ENCODE results near the gene RAD51B. TPM values are rescaled to one million over a fixed set of nuclear protein-coding genes. Genes with fewer than 3 reads are reported as not detected.

The RAD51B gene
- total and polyA plus RNA-seq, 9 of the 15 experiments (the other 6 are each of a cell fraction or from before 2014, with no cell fraction given) = 8.5 to 17.3 (median 11.3) TPM

DNA sequence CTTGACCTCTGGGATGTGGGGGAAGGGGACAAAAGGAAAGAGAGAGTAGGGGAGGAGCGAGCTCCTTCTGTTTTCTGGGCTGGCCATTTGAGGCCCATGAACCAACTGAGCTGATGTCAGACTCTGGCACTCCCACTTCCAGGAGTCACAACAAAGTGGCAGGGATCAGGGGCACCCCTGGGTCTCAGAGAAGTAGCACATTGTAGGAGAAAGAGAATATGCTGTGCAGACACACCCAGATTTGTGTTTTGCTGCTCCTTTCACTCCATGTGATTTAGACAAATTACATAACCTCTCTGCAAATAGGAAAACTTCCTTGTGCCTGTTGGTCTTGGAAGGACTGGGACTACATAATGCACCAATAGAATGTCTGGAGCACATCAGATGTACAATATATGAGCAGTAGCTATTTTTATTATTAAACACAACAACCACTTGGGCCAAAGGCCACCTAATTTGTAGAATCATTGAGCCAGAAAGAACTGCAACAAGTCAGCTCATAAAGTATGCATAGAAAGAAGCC, 707.8 kb downstream of the RAD51B start:
- no peak overlapping the region for H3K4me3 ChIP-seq
- H3K9me1 ChIP-seq (ENCODE audit: control insufficient read depth, insufficient read depth, low read length) = no peaks in the 10 kb centered on the region
- no peak for DNase-seq (ENCODE audit: extremely low read depth in 1 of 4, low spot score in 3 of 4)
- no peak overlapping the region for H2AFZ ChIP-seq (ENCODE audit: low read depth, low read length)
- 33% methylated on average over 1 of the region's 1 CpG for WGBS (ENCODE audit: insufficient coverage, low coverage, missing lambda C conversion rate)
- H3K9ac ChIP-seq (ENCODE audit: insufficient read depth in 1 of 2, low read depth in 2 of 2, low read length in 2 of 2) = no peak overlapping the region
- H3K27me3 ChIP-seq (ENCODE audit: control insufficient read depth in 2 of 2, insufficient read depth in 2 of 2, low read length in 2 of 2) = no peaks in the 10 kb centered on the region
- no peaks in the 10 kb centered on the region for H3K36me3 ChIP-seq (ENCODE audit: control insufficient read depth, insufficient read depth, low read length)
- no peaks in the 10 kb centered on the region for H4K20me1 ChIP-seq (replicated peaks; ENCODE audit: control insufficient read depth, insufficient read depth, low read length)
- H3K27ac ChIP-seq (ENCODE audit: extremely low read depth, low read depth, low read length) = no peak overlapping the region
- ChIA-PET POLR2A (no interaction called here), CTCF (ENCODE audit: low intra/inter-chr PET ratio) (no interaction called here)
- in situ Hi-C loops (cut with MboI) (no loop called here), intact Hi-C loops (cut with micrococcal nuclease) (no loop called here)
- no peak for FAIRE-seq
- no TSS peak for BruUV-seq (replicated peaks)
- no peak for ATAC-seq
- no peaks in the 10 kb centered on the region for H3K79me2 ChIP-seq (ENCODE audit: control insufficient read depth, insufficient read depth, low read length)
- no peaks in the 10 kb centered on the region for H3K4me1 ChIP-seq (replicated peaks in 1 of 2; ENCODE audit: control insufficient read depth in 2 of 2, insufficient read depth in 2 of 2, low read length in 2 of 2)
- H3K9me3 ChIP-seq (replicated peaks; ENCODE audit: control insufficient read depth, insufficient read depth, low read depth, low read length) = 0 out of 2 replicates have a peak, but pooled peaks cover 3% of the 10 kb centered on the region
- no peak overlapping the region for H3K4me2 ChIP-seq (ENCODE audit: insufficient read depth, low read length)
- TF ChIP-seq, protein P1, sequence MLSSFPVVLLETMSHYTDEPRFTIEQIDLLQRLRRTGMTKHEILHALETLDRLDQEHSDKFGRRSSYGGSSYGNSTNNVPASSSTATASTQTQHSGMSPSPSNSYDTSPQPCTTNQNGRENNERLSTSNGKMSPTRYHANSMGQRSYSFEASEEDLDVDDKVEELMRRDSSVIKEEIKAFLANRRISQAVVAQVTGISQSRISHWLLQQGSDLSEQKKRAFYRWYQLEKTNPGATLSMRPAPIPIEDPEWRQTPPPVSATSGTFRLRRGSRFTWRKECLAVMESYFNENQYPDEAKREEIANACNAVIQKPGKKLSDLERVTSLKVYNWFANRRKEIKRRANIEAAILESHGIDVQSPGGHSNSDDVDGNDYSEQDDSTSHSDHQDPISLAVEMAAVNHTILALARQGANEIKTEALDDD (IDR thresholded peaks at IDR 0.05) = no peak
- TF ChIP-seq MCM2 (IDR thresholded peaks at IDR 0.05; ENCODE audit: low read depth) (no peak), SMC3 (conservative IDR thresholded peaks at IDR 0.05; ENCODE audit: insufficient read depth, low read depth, low read length) (no peak), ZNF407 (IDR thresholded peaks at IDR 0.05; ENCODE audit: low read depth) (no peak), HEY1 (CRISPR knock-in tag; IDR thresholded peaks at IDR 0.05; ENCODE audit: borderline replicate concordance) (no peak), CTCFL (IDR thresholded peaks at IDR 0.05; ENCODE audit: borderline replicate concordance, insufficient read depth, low read depth, low read length, poor library complexity, severe bottlenecking) (no peak), TAF7 (tag; IDR thresholded peaks at IDR 0.05) (no peak), POLR2A (conservative IDR thresholded peaks at IDR 0.05) (no peak), SMAD3 (CRISPR knock-in tag; conservative IDR thresholded peaks at IDR 0.05) (no peak)
- TF ChIP-seq, protein P2, sequence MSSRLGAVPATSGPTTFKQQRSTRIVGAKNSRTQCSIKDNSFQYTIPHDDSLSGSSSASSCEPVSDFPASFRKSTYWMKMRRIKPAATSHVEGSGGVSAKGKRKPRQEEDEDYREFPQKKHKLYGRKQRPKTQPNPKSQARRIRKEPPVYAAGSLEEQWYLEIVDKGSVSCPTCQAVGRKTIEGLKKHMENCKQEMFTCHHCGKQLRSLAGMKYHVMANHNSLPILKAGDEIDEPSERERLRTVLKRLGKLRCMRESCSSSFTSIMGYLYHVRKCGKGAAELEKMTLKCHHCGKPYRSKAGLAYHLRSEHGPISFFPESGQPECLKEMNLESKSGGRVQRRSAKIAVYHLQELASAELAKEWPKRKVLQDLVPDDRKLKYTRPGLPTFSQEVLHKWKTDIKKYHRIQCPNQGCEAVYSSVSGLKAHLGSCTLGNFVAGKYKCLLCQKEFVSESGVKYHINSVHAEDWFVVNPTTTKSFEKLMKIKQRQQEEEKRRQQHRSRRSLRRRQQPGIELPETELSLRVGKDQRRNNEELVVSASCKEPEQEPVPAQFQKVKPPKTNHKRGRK (tag; IDR thresholded peaks at IDR 0.05) = no peak

All from K562 (cell line).